Endothelial cell of umbilical vein (primary cell): ENCODE results near the gene TCEAL4. TPM values are rescaled to one million over a fixed set of nuclear protein-coding genes. Genes with fewer than 3 reads are reported as not detected.

Experiments
- BruUV-seq: library from RNA; stranded (reverse); fragments of 400-500 nt; replicated peaks from 2 replicates; lab custom pipeline; 2021; lab: Mats Ljungman, UMichigan
- CTCF ChIA-PET: fragments of 300-600, 350-600 bp; sonication (Branson Sonifier 250); formaldehyde crosslinking; loops from one replicate; lab custom pipeline; 2021; ENCODE audit warnings: antibody characterized with exemption, inconsistent platforms; lab: Charles Lee
- POLR2A ChIA-PET: fragments of 300-600, 350-600 bp; sonication (Branson Sonifier 250); formaldehyde crosslinking; loops from one replicate; lab custom pipeline; 2021; ENCODE audit warnings: antibody characterized with exemption, inconsistent platforms; lab: Charles Lee
- DNase-seq: peaks from one replicate; pipeline ENCODE4 v3.0.0-alpha.2; 2011; ENCODE audit warnings: low read depth, low spot score
- FAIRE-seq: peaks from 2 replicates; lab custom pipeline; 2011; peaks lifted over from hg19 to GRCh38; lab: Jason Lieb, UNC
- H2AFZ ChIP-seq: 2 replicates; pipeline ENCODE4 v1.6.0; 2012; ENCODE audit warnings: low read depth, low read length, control low read depth, inconsistent platforms
- H3K27ac ChIP-seq: 2 replicates; pipeline ENCODE4 v1.5.1; 2011; ENCODE audit warnings: low read depth, mild to moderate bottlenecking, control low read depth, low read length, moderate library complexity; ENCODE audit not compliant: insufficient read depth
- H3K27me3 ChIP-seq, 2 experiments: 2 replicates each; pipeline versions ENCODE4 v1.6.0 to v1.6.1; 2011; ENCODE audit warnings: low read length in 2 of 2, mixed read lengths in 1 of 2; ENCODE audit not compliant: control insufficient read depth in 2 of 2, insufficient read depth in 2 of 2
- H3K36me3 ChIP-seq, 2 experiments: 2 replicates in 1 of 2; 3 replicates in 1 of 2; pipeline ENCODE4 v1.5.1; 2011; ENCODE audit warnings: low read length in 2 of 2, mild to moderate bottlenecking in 1 of 2, moderate library complexity in 1 of 2; ENCODE audit not compliant: control insufficient read depth in 2 of 2, insufficient read depth in 2 of 2; ENCODE audit errors: extremely low read depth in 1 of 2
- H3K4me1 ChIP-seq: 3 replicates; pipeline ENCODE4 v1.5.1; 2011; ENCODE audit warnings: mild to moderate bottlenecking, low read length; ENCODE audit not compliant: control insufficient read depth, insufficient read depth; ENCODE audit errors: extremely low read depth
- H3K4me2 ChIP-seq: 2 replicates; pipeline ENCODE4 v1.6.1; 2011; ENCODE audit warnings: low read length, control low read depth, mixed read lengths; ENCODE audit not compliant: insufficient read depth
- H3K4me3 ChIP-seq, 3 experiments: fragments of 200-600 bp in 1 of 3; sonication (generic), shearing (Covaris generic) in 1 of 3; replicated peaks in 1 of 3; 2 replicates each; pipeline ENCODE4 v1.5.1; 2011 to 2016; ENCODE audit warnings: control low read depth in 3 of 3, low read length in 3 of 3, mild to moderate bottlenecking in 2 of 3, inconsistent platforms in 1 of 3, low read depth in 1 of 3, moderate library complexity in 1 of 3; ENCODE audit not compliant: insufficient read depth in 1 of 3
- H3K79me2 ChIP-seq: 2 replicates; pipeline ENCODE4 v1.6.0; 2012; ENCODE audit warnings: low read length, inconsistent platforms; ENCODE audit not compliant: control insufficient read depth, insufficient read depth
- H3K9ac ChIP-seq: replicated peaks from 2 replicates; pipeline ENCODE3; 2011; ENCODE audit warnings: low read length, control low read depth; ENCODE audit not compliant: insufficient read depth; ENCODE audit errors: extremely low read depth
- H3K9me1 ChIP-seq: replicated peaks from 3 replicates; pipeline ENCODE4 v1.6.0; 2011; ENCODE audit warnings: mild to moderate bottlenecking, low read length; ENCODE audit not compliant: control insufficient read depth, insufficient read depth; ENCODE audit errors: extremely low read depth
- H3K9me3 ChIP-seq: replicated peaks from 2 replicates; pipeline ENCODE4 v1.5.1; 2012; ENCODE audit warnings: low read length, inconsistent platforms; ENCODE audit not compliant: control insufficient read depth, insufficient read depth
- H4K20me1 ChIP-seq: replicated peaks from 2 replicates; pipeline ENCODE3; 2011; ENCODE audit warnings: mild to moderate bottlenecking, low read length; ENCODE audit not compliant: control insufficient read depth, insufficient read depth; ENCODE audit errors: extremely low read depth
- EZH2 ChIP-seq: IDR thresholded peaks from 2 replicates; pipeline ENCODE4 v1.6.1; 2012; ENCODE audit warnings: borderline replicate concordance, low read depth, mild to moderate bottlenecking, moderate library complexity, low read length, inconsistent platforms; ENCODE audit not compliant: severe bottlenecking
- FOS ChIP-seq: IDR thresholded peaks from 2 replicates; pipeline ENCODE4 v1.6.1; 2011; ENCODE audit warnings: mild to moderate bottlenecking, low read length, moderate library complexity, borderline replicate concordance; ENCODE audit not compliant: insufficient read depth
- GATA2 ChIP-seq: IDR thresholded peaks from 2 replicates; pipeline ENCODE4 v1.7.0; 2011; ENCODE audit warnings: low read depth, mild to moderate bottlenecking, moderate library complexity, mixed read lengths, low read length; ENCODE audit not compliant: insufficient read length, insufficient read depth
- JUN ChIP-seq: IDR thresholded peaks from 2 replicates; pipeline ENCODE4 v1.6.1; 2011; ENCODE audit warnings: borderline replicate concordance, low read depth; ENCODE audit not compliant: insufficient read length, insufficient read depth
- MYC ChIP-seq: IDR thresholded peaks from one replicate; pipeline ENCODE4 v1.6.1; 2011; ENCODE audit warnings: mild to moderate bottlenecking, low read depth, low read length
- POLR2A ChIP-seq: IDR thresholded peaks from 2 replicates; pipeline ENCODE4 v1.6.1; 2012; ENCODE audit warnings: low read depth, mild to moderate bottlenecking, control low read depth, low read length
- POLR2AphosphoS5 ChIP-seq: IDR thresholded peaks from 2 replicates; pipeline ENCODE4 v1.6.1; 2012; ENCODE audit warnings: low read depth, mild to moderate bottlenecking, control low read depth, low read length, moderate library complexity; ENCODE audit not compliant: insufficient read depth
- dilution Hi-C: fragments of 300-500 bp; cut with MboI; formaldehyde crosslinking; loops from one replicate; pipeline ENCODE4 v1.15.0; 2019; ENCODE audit warnings: low sequenced_read_pairs; ENCODE audit not compliant: extremely low pct_ligation_motif_present
- intact Hi-C: fragments of 100-400 bp; cut with micrococcal nuclease; formaldehyde crosslinking; loops from one replicate; pipeline ENCODE4 v1.10.0; 2022
- polyA plus RNA-seq, 4 experiments: library from polyadenylated mRNA; depleted of rRNA in 3 of 4; stranded (reverse) in 3 of 4; unstranded in 1 of 4; fragments of >200 nt; gene quantifications; 2 replicates each; pipeline versions ENCODE4 v1.2.1 to v1.2.3, GENCODE V29; 2011 to 2012; ENCODE audit warnings: missing spikeins in 1 of 4
- total RNA-seq: library from RNA; stranded (reverse); gene quantifications from 2 replicates; pipeline ENCODE4 v1.2.3, GENCODE V29; 2021
- TF ChIP-seq, protein P1 (sequence below), 2 donors: IDR thresholded peaks; 1 replicate in 1 of 2; 2 replicates in 1 of 2; pipeline ENCODE4 v1.5.1; 2011; ENCODE audit warnings: low read length in 2 of 2, mild to moderate bottlenecking in 2 of 2, moderate library complexity in 2 of 2, control low read depth in 1 of 2, inconsistent platforms in 1 of 2, low read depth in 1 of 2; ENCODE audit not compliant: insufficient read depth in 1 of 2; ENCODE audit errors: extremely low read depth in 1 of 2
- TF ChIP-seq, protein P2 (sequence below): IDR thresholded peaks from 2 replicates; pipeline ENCODE4 v1.6.1; 2011; ENCODE audit not compliant: insufficient read depth, insufficient read length

The TCEAL4 gene
- total and polyA plus RNA-seq, 2 donors (not counting 3 experiments of a cell fraction or from before 2014, with no cell fraction given): 16.9 to 74.6 TPM

DNA sequence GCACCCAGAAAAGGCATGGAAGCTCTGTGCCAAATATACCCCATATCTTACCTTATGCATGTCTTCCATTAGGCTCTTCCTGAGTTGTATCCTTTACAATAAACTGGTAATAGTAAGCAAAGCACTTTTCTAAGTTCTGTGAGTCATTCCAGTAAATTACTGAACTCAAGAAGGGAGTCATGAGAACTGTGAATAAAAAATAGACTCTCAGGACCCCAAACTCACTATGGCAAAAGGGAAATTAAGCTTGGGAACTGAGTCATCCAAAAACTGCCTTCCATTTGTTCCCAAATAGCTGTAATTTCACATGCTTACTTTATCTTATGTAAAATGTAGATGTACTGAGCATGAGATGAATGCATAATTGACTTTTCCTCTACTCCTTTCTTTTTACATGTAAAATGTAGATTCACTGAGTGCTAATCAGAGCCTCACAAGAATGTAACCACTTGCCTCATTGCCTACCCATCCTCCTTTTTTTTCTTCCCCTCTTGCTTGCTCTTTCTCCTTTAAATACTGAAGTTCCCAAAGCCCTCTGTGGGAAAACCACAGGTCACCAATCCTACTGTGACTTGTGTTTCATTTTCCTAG, 30.6 kb downstream of the TCEAL4 start:
- dilution Hi-C loops (no loop called here), intact Hi-C loops (no loop called here)
- Histone ChIP-seq H3K9me3 (no peaks in the 10 kb centered on the region), H3K36me3 (no peaks in the 10 kb centered on the region), H3K27me3 (no peaks in the 10 kb centered on the region), H4K20me1 (no peaks in the 10 kb centered on the region), H2AFZ (no peak overlapping the region), H3K4me3 (no peak overlapping the region), H3K4me2 (no peak overlapping the region), H3K79me2 (no peaks in the 10 kb centered on the region), H3K4me1 (no peaks in the 10 kb centered on the region), H3K27ac (no peak overlapping the region), H3K9me1 (no peaks in the 10 kb centered on the region), H3K9ac (no peak overlapping the region)
- CTCF ChIA-PET: interaction anchor here (1.5 kb wide), 1 partner anchor 14 kb away, joined by 5 read pairs; no protein-coding TSS in a partner anchor
- TF ChIP-seq JUN (no peak), POLR2AphosphoS5 (no peak)
- BruUV-seq: no TSS peak
- POLR2A ChIA-PET: no interaction called here
- DNase-seq (no peak), FAIRE-seq (peak; percentile 59)

DNA sequence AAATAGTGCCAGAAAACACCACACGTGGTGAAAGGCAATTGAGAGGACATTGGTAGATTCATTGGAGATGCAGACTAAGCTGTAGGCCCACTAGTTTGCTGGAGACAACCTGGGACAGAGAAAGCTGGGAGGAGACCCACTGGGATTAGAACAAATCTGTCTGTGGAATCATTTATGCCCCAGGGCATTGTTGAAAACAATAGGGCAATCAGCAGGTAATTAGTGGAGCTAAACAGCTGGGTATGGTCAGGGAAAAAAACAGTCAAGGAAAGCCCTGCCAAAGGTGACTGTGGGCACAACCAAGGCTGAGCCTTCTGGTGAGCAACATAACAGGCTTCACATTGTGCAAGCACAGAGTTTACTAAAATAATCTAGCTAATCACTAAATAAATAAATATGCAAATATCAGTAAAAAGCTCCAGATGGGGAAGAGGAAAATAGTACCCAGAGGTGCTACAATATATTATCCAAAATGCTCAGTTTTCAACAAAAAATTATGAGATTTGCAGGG, 31.4 kb downstream of the TCEAL4 start:
- Histone ChIP-seq H3K4me3 (no peak overlapping the region), H3K4me2 (no peak overlapping the region), H3K27ac (no peak overlapping the region), H4K20me1 (no peaks in the 10 kb centered on the region), H3K9me1 (no peaks in the 10 kb centered on the region), H3K9ac (no peak overlapping the region), H3K36me3 (no peaks in the 10 kb centered on the region), H3K9me3 (no peaks in the 10 kb centered on the region), H3K79me2 (no peaks in the 10 kb centered on the region), H3K27me3 (no peaks in the 10 kb centered on the region), H3K4me1 (no peaks in the 10 kb centered on the region), H2AFZ (no peak overlapping the region)
- BruUV-seq: no TSS peak
- dilution Hi-C loops (no loop called here), intact Hi-C loops (no loop called here)
- FAIRE-seq (no peak), DNase-seq (no peak)
- ChIA-PET POLR2A (no interaction called here), CTCF (interaction anchor here (1.1 to 1.5 kb wide), 2 partner anchors 13 to 22 kb away, joined by 3 to 5 read pairs; no protein-coding TSS in a partner anchor)
- no peak for TF ChIP-seq FOS
- TF ChIP-seq JUN: no peak
- no peak for TF ChIP-seq POLR2AphosphoS5
- TF ChIP-seq EZH2: no peak
- no peak for TF ChIP-seq MYC
- TF ChIP-seq, protein P1, sequence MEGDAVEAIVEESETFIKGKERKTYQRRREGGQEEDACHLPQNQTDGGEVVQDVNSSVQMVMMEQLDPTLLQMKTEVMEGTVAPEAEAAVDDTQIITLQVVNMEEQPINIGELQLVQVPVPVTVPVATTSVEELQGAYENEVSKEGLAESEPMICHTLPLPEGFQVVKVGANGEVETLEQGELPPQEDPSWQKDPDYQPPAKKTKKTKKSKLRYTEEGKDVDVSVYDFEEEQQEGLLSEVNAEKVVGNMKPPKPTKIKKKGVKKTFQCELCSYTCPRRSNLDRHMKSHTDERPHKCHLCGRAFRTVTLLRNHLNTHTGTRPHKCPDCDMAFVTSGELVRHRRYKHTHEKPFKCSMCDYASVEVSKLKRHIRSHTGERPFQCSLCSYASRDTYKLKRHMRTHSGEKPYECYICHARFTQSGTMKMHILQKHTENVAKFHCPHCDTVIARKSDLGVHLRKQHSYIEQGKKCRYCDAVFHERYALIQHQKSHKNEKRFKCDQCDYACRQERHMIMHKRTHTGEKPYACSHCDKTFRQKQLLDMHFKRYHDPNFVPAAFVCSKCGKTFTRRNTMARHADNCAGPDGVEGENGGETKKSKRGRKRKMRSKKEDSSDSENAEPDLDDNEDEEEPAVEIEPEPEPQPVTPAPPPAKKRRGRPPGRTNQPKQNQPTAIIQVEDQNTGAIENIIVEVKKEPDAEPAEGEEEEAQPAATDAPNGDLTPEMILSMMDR (IDR thresholded peaks at IDR 0.05; ENCODE audit: extremely low read depth in 1 of 2, insufficient read depth in 1 of 2, low read depth in 1 of 2, low read length in 2 of 2): no peak
- TF ChIP-seq POLR2A: no peak
- TF ChIP-seq, protein P2, sequence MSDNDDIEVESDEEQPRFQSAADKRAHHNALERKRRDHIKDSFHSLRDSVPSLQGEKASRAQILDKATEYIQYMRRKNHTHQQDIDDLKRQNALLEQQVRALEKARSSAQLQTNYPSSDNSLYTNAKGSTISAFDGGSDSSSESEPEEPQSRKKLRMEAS: no peak
- no peak for TF ChIP-seq GATA2
